GM19043 (cell line): ENCODE data around the gene SLC66A3.
"Not testable (repeated sequence)": the region's sequence is repeated elsewhere in the genome, so short reads cannot be mapped to it uniquely, and the experiment has no call there.

Source experiments
- ATAC-seq: cut with Tn5 transposase; IDR thresholded peaks from one replicate; pipeline ENCODE4 v1.9.1; 2021; ENCODE audit warnings: low read depth; ENCODE audit not compliant: unreplicated experiment

SLC66A3 gene

GRCh38 chr2:11160731-11161455, 5.6 kb downstream of the SLC66A3 start:
- peak; percentile 92 for ATAC-seq

- no peak for ATAC-seq
Measured at GRCh38 chr2:11161747-11162146, 6.5 kb downstream of the SLC66A3 start.

- ATAC-seq, result no peak
Measured at GRCh38 chr2:11163439-11164317, 8.4 kb downstream of the SLC66A3 start.

- ATAC-seq, result not testable (repeated sequence)
Measured at GRCh38 chr2:11165046-11165445, 9.8 kb downstream of the SLC66A3 start.

- no peak for ATAC-seq
Measured at GRCh38 chr2:11166476-11166875, 11.2 kb downstream of the SLC66A3 start.

- no peak for ATAC-seq
Measured at GRCh38 chr2:11168488-11168887, 13.2 kb downstream of the SLC66A3 start.

- no peak for ATAC-seq
Measured at GRCh38 chr2:11169333-11169732, 14.1 kb downstream of the SLC66A3 start.

GRCh38 chr2:11174222-11174621, 19.0 kb downstream of the SLC66A3 start:
- no peak for ATAC-seq

- no peak for ATAC-seq
Measured at GRCh38 chr2:11175293-11175795, 20.1 kb downstream of the SLC66A3 start.

- ATAC-seq, result no peak
Measured at GRCh38 chr2:11177871-11178690, 22.8 kb downstream of the SLC66A3 start.

GRCh38 chr2:11179196-11179595, 23.9 kb downstream of the SLC66A3 start:
- ATAC-seq, result no peak

GRCh38 chr2:11179899-11180298, 24.6 kb downstream of the SLC66A3 start:
- ATAC-seq, result no peak

GRCh38 chr2:11180653-11181052, 25.4 kb downstream of the SLC66A3 start:
- no peak for ATAC-seq

GRCh38 chr2:11182951-11183350, 27.7 kb downstream of the SLC66A3 start:
- ATAC-seq, result no peak

- no peak for ATAC-seq
Measured at GRCh38 chr2:11186145-11186544, 30.9 kb downstream of the SLC66A3 start.

- no peak for ATAC-seq
Measured at GRCh38 chr2:11187083-11187619, 31.9 kb downstream of the SLC66A3 start.

- no peak for ATAC-seq
Measured at GRCh38 chr2:11187731-11188130, 32.5 kb downstream of the SLC66A3 start.

- no peak for ATAC-seq
Measured at GRCh38 chr2:11196246-11196645, 41.0 kb downstream of the SLC66A3 start.

- ATAC-seq, result no peak
Measured at GRCh38 chr2:11200651-11201050, 45.4 kb downstream of the SLC66A3 start.

GRCh38 chr2:11201969-11202368, 46.7 kb downstream of the SLC66A3 start:
- ATAC-seq, result no peak
